Transverse colon (tissue), 4 donors: ENCODE results near the gene IFI27. TPM values are rescaled to one million over a fixed set of nuclear protein-coding genes. Genes with fewer than 3 reads are reported as not detected.

Experiments
- DNase-seq: peaks from one replicate; pipeline ENCODE4 v3.0.0-alpha.2; 2019
- H3K27ac ChIP-seq, 4 donors: fragments of 200-600 bp; sonication (generic); 2 replicates each; pipeline ENCODE4 v1.5.1; 2016 to 2018; ENCODE audit warnings: inconsistent platforms in 4 of 4
- H3K27me3 ChIP-seq: fragments of 200-600 bp; sonication (generic); 2 replicates; pipeline ENCODE4 v1.5.1; 2017; ENCODE audit warnings: inconsistent platforms
- H3K36me3 ChIP-seq, 4 donors: fragments of 200-600 bp; sonication (generic); 2 replicates each; pipeline ENCODE4 v1.5.1; 2017 to 2019; ENCODE audit warnings: inconsistent platforms in 4 of 4
- H3K4me1 ChIP-seq, 4 donors: fragments of 200-600 bp; sonication (generic); 2 replicates each; pipeline ENCODE4 v1.5.1; 2017 to 2020; ENCODE audit warnings: inconsistent platforms in 4 of 4
- H3K4me3 ChIP-seq, 4 donors: fragments of 200-600 bp; sonication (generic); 1 replicate in 1 of 4; 2 replicates in 3 of 4; pipeline versions ENCODE4 v1.5.1 to v1.6.1; 2017 to 2019; ENCODE audit warnings: inconsistent platforms in 4 of 4
- H3K9me3 ChIP-seq, 2 donors: fragments of 200-600 bp; sonication (generic); 2 replicates each; pipeline ENCODE4 v1.5.1; 2017 to 2019; ENCODE audit warnings: inconsistent platforms in 2 of 2
- CTCF ChIP-seq, 5 experiments: fragments of 200-600 bp in 3 of 5; fragments of 450-650 bp in 2 of 5; sonication (generic) in 3 of 5; IDR thresholded peaks; 1 replicate in 2 of 5; 2 replicates in 3 of 5; pipeline ENCODE4 v1.5.1; 2016 to 2017; ENCODE audit warnings: antibody characterized with exemption in 5 of 5, inconsistent platforms in 3 of 5, mild to moderate bottlenecking in 2 of 5, moderate library complexity in 1 of 5
- EP300 ChIP-seq: sonication (generic); formaldehyde crosslinking; IDR thresholded peaks from one replicate; pipeline ENCODE4 v1.6.1; 2017; ENCODE audit warnings: antibody characterized with exemption, low read depth
- POLR2A ChIP-seq: fragments of 450-650 bp; IDR thresholded peaks from one replicate; pipeline ENCODE4 v1.6.1; 2016; ENCODE audit warnings: antibody characterized with exemption, mild to moderate bottlenecking, moderate library complexity
- POLR2AphosphoS5 ChIP-seq, 3 donors: sonication (generic); formaldehyde crosslinking; IDR thresholded peaks; one replicate each; pipeline ENCODE4 v1.6.1; 2016; ENCODE audit warnings: antibody characterized with exemption in 3 of 3
- WGBS, 2 donors: methylation state at CpG; one replicate each; pipeline ENCODE4 v1.1.5; 2018; ENCODE audit warnings: low coverage in 1 of 2; 5-methylcytosine and 5-hydroxymethylcytosine counted together
- in situ Hi-C, 4 donors: fragments of 200-750 bp; cut with MboI; loops; one replicate each; pipeline versions ENCODE4 v1.15.0 to v1.15.1; 2017; ENCODE audit warnings: low sequenced_read_pairs in 3 of 4, low pct_ligation_motif_present in 1 of 4, low pct_unique_long_range_greater_than_20kb in 1 of 4
- intact Hi-C: fragments of 100-400 bp; cut with DNase I; formaldehyde crosslinking; loops from one replicate; pipeline ENCODE4 v1.15.1; 2023; ENCODE audit warnings: low total_unique reads
- total RNA-seq, 4 donors: library from RNA; depleted of rRNA; stranded (reverse); fragments of >200 nt; gene quantifications; one replicate each; pipeline ENCODE4 v1.1.0, GENCODE V29; 2016

Gene IFI27
- total RNA-seq, 4 donors from 2014 or later, result 124 to 1,625 (median 472) TPM

DNA sequence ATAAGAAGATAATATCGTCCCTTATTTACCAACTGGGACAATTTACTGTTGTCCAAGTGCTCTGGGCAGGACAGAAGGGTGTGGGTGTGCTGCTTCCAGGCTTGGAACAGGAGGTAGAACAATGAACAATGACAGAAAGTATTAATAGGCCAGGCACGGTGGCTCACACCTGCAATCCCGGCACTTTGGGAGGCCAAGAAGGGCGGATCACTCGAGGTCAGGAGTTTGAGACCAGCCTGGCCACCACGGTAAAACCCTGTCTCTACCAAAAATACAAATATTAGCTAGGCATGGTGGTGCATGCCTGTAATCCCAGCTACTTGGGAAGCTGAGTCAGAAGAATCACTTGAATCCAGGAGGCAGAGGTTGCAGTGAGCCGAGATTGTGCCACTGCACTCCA lies 2.5 kb downstream of the IFI27 start:
- no peaks in the 10 kb centered on the region for H3K27me3 ChIP-seq
- DNase-seq, result no peak
- H3K27ac ChIP-seq, result peak overlapping the region; percentile 83 to 92 (median 85)
- no peak for TF ChIP-seq EP300
- TF ChIP-seq CTCF (IDR thresholded peaks at IDR 0.05), result no peak
- no peaks in the 10 kb centered on the region for H3K36me3 ChIP-seq
- in situ Hi-C loops (no loop called here), intact Hi-C loops (no loop called here)
- no peaks in the 10 kb centered on the region for H3K9me3 ChIP-seq
- H3K4me1 ChIP-seq, result peaks cover 3 to 59% (median 35%) of the 10 kb centered on the region in 4 donors
- no peak overlapping the region for H3K4me3 ChIP-seq
- 29 to 65% methylated on average over 1 to 7 of the region's 7 CpGs for WGBS, 2 donors

- peaks cover 3 to 59% (median 35%) of the 10 kb centered on the region in 4 donors for H3K4me1 ChIP-seq
- no peaks in the 10 kb centered on the region for H3K9me3 ChIP-seq
- no peak overlapping the region for H3K4me3 ChIP-seq
- H3K27ac ChIP-seq, result peak overlapping the region; percentile 83 to 92 (median 85)
- no peaks in the 10 kb centered on the region for H3K36me3 ChIP-seq
- H3K27me3 ChIP-seq, result no peaks in the 10 kb centered on the region
- 51 to 53% methylated on average over 3 to 6 of the region's 6 CpGs for WGBS, 2 donors
- in situ Hi-C loops, result no loop called here
- no peak for TF ChIP-seq POLR2AphosphoS5 (IDR thresholded peaks at IDR 0.05)
- TF ChIP-seq POLR2A, result no peak
- no peak for TF ChIP-seq CTCF (IDR thresholded peaks at IDR 0.05)
- TF ChIP-seq EP300, result no peak
- peak; percentile 73 for DNase-seq
- intact Hi-C loops, result no loop called here
These were observed 3.0 kb downstream of the IFI27 start for GRCh38 chr14:94113490-94113889.

DNA sequence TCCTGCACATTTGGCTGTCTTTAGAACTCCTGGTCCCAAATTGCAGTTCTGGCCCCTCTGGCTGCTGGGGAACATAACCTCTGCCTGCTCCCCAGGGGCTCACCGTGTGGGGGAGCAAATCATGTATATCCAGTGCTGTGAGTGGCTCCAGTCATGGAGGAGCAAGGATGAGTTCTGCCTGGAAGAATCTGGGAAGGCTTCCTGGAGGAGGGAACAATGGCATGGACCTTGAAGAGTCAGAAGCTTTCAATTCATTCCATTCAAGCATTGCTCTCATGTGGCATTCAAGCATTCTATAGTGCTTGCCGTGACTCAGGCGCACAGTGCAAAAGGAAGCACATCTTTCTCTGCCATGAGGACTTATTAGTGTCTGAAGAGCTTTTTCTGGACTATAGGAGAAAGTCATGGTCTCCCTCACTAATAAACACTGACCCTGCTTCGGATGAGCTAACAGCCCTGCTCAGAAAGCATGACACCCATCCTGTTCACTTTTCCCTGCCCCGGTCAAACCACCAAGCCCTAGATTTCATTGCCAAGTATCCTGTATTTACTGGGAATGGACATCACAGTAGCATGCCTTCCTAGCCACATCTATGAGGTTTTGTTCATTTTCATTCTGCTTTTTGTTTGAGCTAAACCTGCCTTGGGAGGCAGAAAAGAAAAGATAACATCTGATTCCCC lies 3.5 kb downstream of the IFI27 start:
- whole genome bisulfite sequencing, 2 donors, result 76 to 80% methylated on average over 4 to 5 of the region's 5 CpGs
- intact Hi-C loops, result no loop called here
- H3K27me3 ChIP-seq, result no peaks in the 10 kb centered on the region
- DNase-seq, result no peak
- in situ Hi-C loops, result no loop called here
- H3K4me3 ChIP-seq, result no peak overlapping the region
- no peaks in the 10 kb centered on the region for H3K9me3 ChIP-seq
- peaks cover 3 to 59% (median 35%) of the 10 kb centered on the region in 4 donors for H3K4me1 ChIP-seq
- H3K27ac ChIP-seq, result peak overlapping the region; percentile 83 to 92 (median 85)
- no peaks in the 10 kb centered on the region for H3K36me3 ChIP-seq
- no peak for TF ChIP-seq EP300
- no peak for TF ChIP-seq POLR2AphosphoS5 (IDR thresholded peaks at IDR 0.05)
- TF ChIP-seq POLR2A, result no peak
- TF ChIP-seq CTCF (IDR thresholded peaks at IDR 0.05), result no peak

GRCh38 chr14:94114589-94115057 lies 4.1 kb downstream of the IFI27 start:
- in situ Hi-C loops (no loop called here), intact Hi-C loops (no loop called here)
- H3K4me3 ChIP-seq, result no peak overlapping the region
- peak overlapping the region; percentile 83 to 92 (median 85) for H3K27ac ChIP-seq
- no peak for TF ChIP-seq POLR2AphosphoS5 (IDR thresholded peaks at IDR 0.05)
- TF ChIP-seq CTCF (IDR thresholded peaks at IDR 0.05), result no peak
- TF ChIP-seq EP300, result no peak
- no peak for TF ChIP-seq POLR2A
- peaks cover 0 to 6% of the 10 kb centered on the region in 2 donors for H3K9me3 ChIP-seq
- H3K27me3 ChIP-seq, result no peaks in the 10 kb centered on the region
- no peak for DNase-seq
- WGBS, 2 donors, result 79% methylated on average over 5 of the region's 5 CpGs; no CpG with 5 or more reads in 1 of the 2 donors
- H3K4me1 ChIP-seq, result peaks cover 3 to 58% (median 35%) of the 10 kb centered on the region in 4 donors
- no peaks in the 10 kb centered on the region for H3K36me3 ChIP-seq
